Measurements from ENCODE around the gene STAT5A.

STAT5A gene

GRCh38 chr17:42283241-42284023 is 4.9 kb upstream of the STAT5A start (continued):
- TF ChIP-seq ZNF488 (tag by site-specific recombination; IDR thresholded peaks at IDR 0.05): no peak
- TF ChIP-seq, protein P1, sequence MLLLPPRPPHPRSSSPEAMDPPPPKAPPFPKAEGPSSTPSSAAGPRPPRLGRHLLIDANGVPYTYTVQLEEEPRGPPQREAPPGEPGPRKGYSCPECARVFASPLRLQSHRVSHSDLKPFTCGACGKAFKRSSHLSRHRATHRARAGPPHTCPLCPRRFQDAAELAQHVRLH (tag by site-specific recombination; IDR thresholded peaks at IDR 0.05): no peak
- TF ChIP-seq ZNF707 (tag by site-specific recombination; IDR thresholded peaks at IDR 0.05): no peak
- no peak for TF ChIP-seq PRDM10 (tag by site-specific recombination; IDR thresholded peaks at IDR 0.05)
- no peak for TF ChIP-seq ZNF398 (tag by site-specific recombination; IDR thresholded peaks at IDR 0.05)
- TF ChIP-seq ZNF529 (tag by site-specific recombination; IDR thresholded peaks at IDR 0.05; ENCODE audit: insufficient replicate concordance): no peak
- TF ChIP-seq, protein P2, sequence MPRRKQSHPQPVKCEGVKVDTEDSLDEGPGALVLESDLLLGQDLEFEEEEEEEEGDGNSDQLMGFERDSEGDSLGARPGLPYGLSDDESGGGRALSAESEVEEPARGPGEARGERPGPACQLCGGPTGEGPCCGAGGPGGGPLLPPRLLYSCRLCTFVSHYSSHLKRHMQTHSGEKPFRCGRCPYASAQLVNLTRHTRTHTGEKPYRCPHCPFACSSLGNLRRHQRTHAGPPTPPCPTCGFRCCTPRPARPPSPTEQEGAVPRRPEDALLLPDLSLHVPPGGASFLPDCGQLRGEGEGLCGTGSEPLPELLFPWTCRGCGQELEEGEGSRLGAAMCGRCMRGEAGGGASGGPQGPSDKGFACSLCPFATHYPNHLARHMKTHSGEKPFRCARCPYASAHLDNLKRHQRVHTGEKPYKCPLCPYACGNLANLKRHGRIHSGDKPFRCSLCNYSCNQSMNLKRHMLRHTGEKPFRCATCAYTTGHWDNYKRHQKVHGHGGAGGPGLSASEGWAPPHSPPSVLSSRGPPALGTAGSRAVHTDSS (tag by site-specific recombination; IDR thresholded peaks at IDR 0.05): no peak
- no peak for TF ChIP-seq ZNF157 (tag by site-specific recombination; IDR thresholded peaks at IDR 0.05)
- no peak for TF ChIP-seq PBX3 (CRISPR knock-in tag; IDR thresholded peaks at IDR 0.05)

DNA sequence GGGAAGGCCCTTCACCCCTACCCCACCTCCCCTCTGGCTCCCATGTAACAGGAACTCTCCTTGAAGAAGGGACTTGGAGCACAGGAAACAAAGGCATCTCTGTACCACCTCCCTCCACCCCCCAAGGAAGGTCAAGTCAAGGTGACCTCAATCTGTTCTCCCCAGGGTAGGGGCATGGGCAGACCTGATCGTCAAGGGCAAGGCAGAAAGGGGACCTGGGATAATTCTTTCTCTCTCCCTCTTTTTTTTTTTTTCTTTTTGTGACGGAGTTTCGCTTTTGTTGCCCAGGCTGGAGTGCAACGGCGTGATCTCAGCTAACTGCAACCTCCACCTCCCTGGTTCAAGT is 4.3 kb upstream of the STAT5A start:
- Histone ChIP-seq H3K4me1 (ENCODE audit: control insufficient read depth, insufficient read depth, low read length) (no peaks in the 10 kb centered on the region), H3K36me3 (ENCODE audit: control insufficient read depth in 2 of 2, insufficient read depth in 1 of 2, low read length in 2 of 2) (no peaks in the 10 kb centered on the region), H3K9me3 (ENCODE audit: control insufficient read depth, insufficient read depth, low read depth, low read length) (no peaks in the 10 kb centered on the region), H3K27ac (ENCODE audit: extremely low read depth, low read depth, low read length) (no peak overlapping the region), H3K4me3 (ENCODE audit: low read depth, low read length) (no peak overlapping the region)
- ChIA-PET POLR2A (no interaction called here), CTCF (interaction anchor here (0.5 kb wide), 3 partner anchors 10 to 242 kb away, joined by 3 to 4 read pairs (median 4); no protein-coding TSS in a partner anchor)
- TF ChIP-seq ZNF510 (tag by site-specific recombination; IDR thresholded peaks at IDR 0.05; ENCODE audit: insufficient replicate concordance) (no peak), ZNF530 (tag by site-specific recombination; IDR thresholded peaks at IDR 0.05; ENCODE audit: low read depth) (no peak), PBX3 (CRISPR knock-in tag; IDR thresholded peaks at IDR 0.05) (no peak), INSM2 (tag by site-specific recombination; IDR thresholded peaks at IDR 0.05) (no peak), ZNF785 (tag by site-specific recombination; IDR thresholded peaks at IDR 0.05) (no peak), ZNF350 (tag by site-specific recombination; IDR thresholded peaks at IDR 0.05) (no peak), ZNF433 (tag by site-specific recombination; IDR thresholded peaks at IDR 0.05; ENCODE audit: low read depth) (no peak), ZSCAN30 (tag by site-specific recombination; IDR thresholded peaks at IDR 0.05) (no peak), ZNF148 (tag by site-specific recombination; IDR thresholded peaks at IDR 0.05; ENCODE audit: borderline replicate concordance) (no peak), ZNF16 (tag by site-specific recombination; IDR thresholded peaks at IDR 0.05; ENCODE audit: low read depth) (no peak)
